Hepatocyte (in vitro differentiated cells): ENCODE results near the gene LMAN2. TPM values are rescaled to one million over a fixed set of nuclear protein-coding genes. Genes with fewer than 3 reads are reported as not detected.

Experiments used
- DNase-seq: peaks from one replicate; pipeline ENCODE4 v3.0.0-alpha.2; 2016; ENCODE audit warnings: low spot score
- H2AFZ ChIP-seq: fragments of 200-600 bp; sonication (generic); 2 replicates; pipeline ENCODE4 v1.6.0; 2016; ENCODE audit warnings: antibody characterized with exemption, mild to moderate bottlenecking
- H3K27ac ChIP-seq: fragments of 200-600 bp; sonication (generic); 2 replicates; pipeline ENCODE4 v1.5.1; 2016; ENCODE audit warnings: mild to moderate bottlenecking
- H3K27me3 ChIP-seq: fragments of 200-600 bp; sonication (generic); 2 replicates; pipeline ENCODE4 v1.6.1; 2016
- H3K36me3 ChIP-seq: fragments of 200-600 bp; sonication (generic); replicated peaks from 2 replicates; pipeline ENCODE4 v1.5.1; 2016; ENCODE audit warnings: low read depth; ENCODE audit not compliant: insufficient read depth
- H3K4me1 ChIP-seq: fragments of 200-600 bp; sonication (generic); 2 replicates; pipeline ENCODE4 v1.5.1; 2016; ENCODE audit warnings: mild to moderate bottlenecking, moderate library complexity; ENCODE audit not compliant: insufficient read depth
- H3K4me2 ChIP-seq: fragments of 200-600 bp; sonication (generic); 2 replicates; pipeline ENCODE4 v1.6.0; 2016
- H3K4me3 ChIP-seq: fragments of 200-600 bp; sonication (generic); 2 replicates; pipeline ENCODE4 v1.5.1; 2016; ENCODE audit warnings: mild to moderate bottlenecking
- H3K79me2 ChIP-seq: fragments of 200-600 bp; sonication (generic); 2 replicates; pipeline ENCODE4 v1.6.0; 2017; ENCODE audit warnings: mild to moderate bottlenecking
- H3K9me2 ChIP-seq: fragments of 200-600 bp; sonication (generic); replicated peaks from 2 replicates; pipeline ENCODE4 v1.6.0; 2017; ENCODE audit warnings: mild to moderate bottlenecking; ENCODE audit not compliant: insufficient read depth
- H3K9me3 ChIP-seq: fragments of 200-600 bp; sonication (generic); 2 replicates; pipeline ENCODE4 v1.5.1; 2016; ENCODE audit warnings: low read depth, mild to moderate bottlenecking
- H4K20me1 ChIP-seq: fragments of 200-600 bp; sonication (generic); 2 replicates; pipeline ENCODE4 v1.6.0; 2016; ENCODE audit warnings: mild to moderate bottlenecking; ENCODE audit not compliant: insufficient read depth, poor library complexity, severe bottlenecking
- EZH2 ChIP-seq: fragments of 200-600 bp; sonication (generic); IDR thresholded peaks from 2 replicates; pipeline ENCODE4 v1.6.1; 2016; ENCODE audit warnings: antibody characterized with exemption, mild to moderate bottlenecking, borderline replicate concordance
- EZH2phosphoT487 ChIP-seq: fragments of 200-600 bp; sonication (generic); IDR thresholded peaks from one replicate; pipeline ENCODE4 v1.6.1; 2018; ENCODE audit warnings: antibody characterized with exemption, mild to moderate bottlenecking, low read depth, moderate library complexity; ENCODE audit not compliant: unreplicated experiment, severe bottlenecking
- WGBS: methylation state at CpG from one replicate; pipeline ENCODE4 v1.1.6; 2016; ENCODE audit warnings: low lambda C conversion rate; ENCODE audit errors: missing lambda C conversion rate; 5-methylcytosine and 5-hydroxymethylcytosine counted together
- polyA plus RNA-seq: library from polyadenylated mRNA; unstranded; fragments of >200 nt; fragmentation: Nextera tagmentation; extraction: Ambion mirVana; gene quantifications from 2 replicates; pipeline ENCODE4 v1.2.1, GENCODE V29; 2016
- total RNA-seq: library from RNA; depleted of rRNA; stranded (reverse); fragments of >200 nt; gene quantifications from 2 replicates; pipeline ENCODE4 v1.2.3, GENCODE V29; 2014
- TF ChIP-seq, protein P1 (sequence below): fragments of 200-600 bp; sonication (generic); IDR thresholded peaks from 2 replicates; pipeline ENCODE4 v1.5.1; 2016; ENCODE audit warnings: antibody characterized with exemption, mild to moderate bottlenecking; ENCODE audit not compliant: poor library complexity

LMAN2 gene
- total and polyA plus RNA-seq, 2 experiments from 2014 or later, result 357 to 391 TPM

DNA sequence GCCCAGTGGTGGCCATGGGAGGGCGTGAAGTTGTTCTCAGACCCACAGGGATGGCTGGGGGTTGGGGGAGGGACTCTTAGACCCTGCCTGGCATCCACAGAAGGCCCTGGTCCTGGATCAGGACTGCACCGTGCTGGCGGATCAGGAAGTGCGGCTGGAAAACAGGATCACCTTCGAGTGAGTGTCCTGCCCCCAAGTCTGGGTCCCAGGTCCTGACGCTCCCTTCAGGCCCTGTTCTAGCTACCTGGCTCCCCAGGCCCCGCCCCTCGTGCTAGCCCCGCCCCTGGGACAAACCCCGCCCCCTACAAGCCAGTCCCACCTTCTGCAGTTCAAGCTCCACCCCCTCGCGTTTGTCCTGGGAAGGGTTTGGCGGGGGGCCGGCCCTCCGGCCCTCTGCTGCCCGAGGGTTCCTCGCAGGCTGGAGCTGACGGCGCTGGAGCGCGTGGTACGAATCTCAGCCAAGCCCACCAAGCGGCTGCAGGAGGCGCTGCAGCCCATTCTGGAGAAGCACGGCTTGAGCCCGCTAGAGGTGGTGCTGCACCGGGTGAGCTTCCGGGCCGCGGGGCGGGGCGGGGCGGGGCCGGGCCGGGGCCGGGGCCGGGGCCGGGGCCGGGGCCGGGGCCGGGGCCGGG is 19.1 kb upstream of the LMAN2 start:
- Histone ChIP-seq H3K79me2 (peaks cover 5% of the 10 kb centered on the region), H4K20me1 (no peaks in the 10 kb centered on the region), H3K27ac (peak overlapping the region; percentile 73), H3K9me2 (no peaks in the 10 kb centered on the region), H3K27me3 (no peaks in the 10 kb centered on the region), H3K4me3 (peak overlapping the region; percentile 70), H3K36me3 (no peaks in the 10 kb centered on the region), H3K4me2 (peak overlapping the region; percentile 89), H3K9me3 (no peaks in the 10 kb centered on the region), H3K4me1 (peaks cover 15% of the 10 kb centered on the region), H2AFZ (no peak overlapping the region)
- TF ChIP-seq EZH2 (no peak), EZH2phosphoT487 (no peak)
- TF ChIP-seq, protein P1, sequence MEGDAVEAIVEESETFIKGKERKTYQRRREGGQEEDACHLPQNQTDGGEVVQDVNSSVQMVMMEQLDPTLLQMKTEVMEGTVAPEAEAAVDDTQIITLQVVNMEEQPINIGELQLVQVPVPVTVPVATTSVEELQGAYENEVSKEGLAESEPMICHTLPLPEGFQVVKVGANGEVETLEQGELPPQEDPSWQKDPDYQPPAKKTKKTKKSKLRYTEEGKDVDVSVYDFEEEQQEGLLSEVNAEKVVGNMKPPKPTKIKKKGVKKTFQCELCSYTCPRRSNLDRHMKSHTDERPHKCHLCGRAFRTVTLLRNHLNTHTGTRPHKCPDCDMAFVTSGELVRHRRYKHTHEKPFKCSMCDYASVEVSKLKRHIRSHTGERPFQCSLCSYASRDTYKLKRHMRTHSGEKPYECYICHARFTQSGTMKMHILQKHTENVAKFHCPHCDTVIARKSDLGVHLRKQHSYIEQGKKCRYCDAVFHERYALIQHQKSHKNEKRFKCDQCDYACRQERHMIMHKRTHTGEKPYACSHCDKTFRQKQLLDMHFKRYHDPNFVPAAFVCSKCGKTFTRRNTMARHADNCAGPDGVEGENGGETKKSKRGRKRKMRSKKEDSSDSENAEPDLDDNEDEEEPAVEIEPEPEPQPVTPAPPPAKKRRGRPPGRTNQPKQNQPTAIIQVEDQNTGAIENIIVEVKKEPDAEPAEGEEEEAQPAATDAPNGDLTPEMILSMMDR, result peak; percentile 71
- peak; percentile 97 for DNase-seq
- whole genome bisulfite sequencing, result 6% methylated on average over 23 of the region's 42 CpGs

DNA sequence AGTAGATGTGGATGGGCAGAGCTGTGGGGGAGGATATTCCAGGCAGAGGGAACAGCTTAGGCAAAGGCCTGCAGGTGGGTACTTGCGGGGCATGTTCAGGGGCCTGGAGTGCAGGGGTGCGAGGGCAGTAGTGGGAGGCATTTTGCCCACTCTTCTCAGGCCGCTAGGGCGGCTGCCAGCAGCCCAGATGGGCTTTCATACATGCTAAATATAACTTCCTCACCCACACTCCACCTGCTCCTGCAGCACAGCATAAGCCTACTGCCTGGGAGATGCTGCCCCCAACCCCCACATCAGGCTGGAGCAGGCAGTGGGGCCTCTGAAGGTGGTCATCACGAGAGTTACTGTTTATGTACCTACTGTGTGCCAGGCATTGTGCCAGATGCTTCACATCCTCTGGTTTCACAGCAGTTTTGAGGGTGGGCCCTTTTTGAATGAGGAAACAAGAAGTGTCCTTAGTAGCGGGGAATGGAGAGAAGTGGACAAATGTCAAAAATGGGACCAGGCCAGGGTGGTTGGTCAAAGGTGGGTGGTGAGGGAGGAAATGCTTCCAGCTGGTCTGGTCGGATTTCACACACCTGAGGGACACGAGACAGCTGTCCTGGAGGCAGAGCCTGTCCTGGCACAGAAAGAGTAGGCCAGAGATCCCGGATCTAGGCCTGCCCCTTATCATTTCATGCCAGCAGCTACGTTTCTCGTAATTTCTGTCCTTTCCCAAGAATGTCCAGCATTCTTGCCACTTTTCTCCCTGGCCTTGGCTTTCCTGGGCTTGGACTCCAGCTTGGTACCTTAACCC is 18.4 kb upstream of the LMAN2 start:
- peak overlapping the region; percentile 45 for H3K27ac ChIP-seq
- no peaks in the 10 kb centered on the region for H3K27me3 ChIP-seq
- no peak overlapping the region for H2AFZ ChIP-seq
- no peaks in the 10 kb centered on the region for H3K9me2 ChIP-seq
- 88% methylated on average over 11 of the region's 11 CpGs for WGBS
- DNase-seq, result no peak
- no peak overlapping the region for H3K4me2 ChIP-seq
- no peaks in the 10 kb centered on the region for H3K9me3 ChIP-seq
- no peak overlapping the region for H3K4me3 ChIP-seq
- H3K79me2 ChIP-seq, result peaks cover 5% of the 10 kb centered on the region
- H3K4me1 ChIP-seq, result peaks cover 16% of the 10 kb centered on the region
- no peak for TF ChIP-seq EZH2phosphoT487
- TF ChIP-seq EZH2, result no peak
- TF ChIP-seq, protein P1, result no peak
- H3K36me3 ChIP-seq, result no peaks in the 10 kb centered on the region
- no peaks in the 10 kb centered on the region for H4K20me1 ChIP-seq

DNA sequence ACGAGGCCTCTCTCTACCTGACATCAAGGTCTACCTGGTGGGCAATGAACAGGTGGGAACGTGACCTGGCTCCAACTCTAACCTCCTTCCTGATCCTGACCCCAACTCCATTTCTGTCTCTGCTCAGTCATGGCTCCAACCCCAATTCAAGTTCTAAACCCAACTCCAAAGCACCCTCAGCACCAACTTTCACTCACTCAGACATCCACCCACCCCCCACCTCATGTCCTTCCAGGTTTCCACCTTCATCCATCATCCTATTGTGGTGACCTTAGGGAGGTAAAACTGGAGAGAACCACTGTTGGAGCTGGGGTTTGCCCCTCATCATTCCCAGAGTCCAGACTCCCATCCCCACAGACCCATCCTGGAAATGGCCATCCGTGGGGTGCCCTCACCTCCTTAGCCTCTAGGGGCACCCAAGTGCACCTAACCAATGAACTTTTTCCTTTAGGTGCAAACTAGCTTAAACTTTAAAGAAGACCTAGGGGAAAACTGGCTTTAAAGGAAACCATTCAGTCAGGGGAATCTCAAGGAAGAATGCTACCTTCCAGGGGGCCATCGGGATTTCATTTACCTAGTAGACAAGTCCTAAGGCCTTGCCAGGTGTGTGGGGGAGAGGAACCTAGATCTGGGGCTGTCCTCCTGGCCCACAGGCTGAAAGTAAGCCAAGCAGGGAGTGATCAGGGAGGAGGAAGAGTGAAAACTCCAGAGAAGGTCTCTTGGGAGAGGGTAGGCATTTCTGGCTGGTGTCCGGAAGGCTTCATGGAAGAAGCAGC is 17.6 kb upstream of the LMAN2 start:
- Histone ChIP-seq H3K4me1 (peaks cover 16% of the 10 kb centered on the region), H3K27ac (no peak overlapping the region), H3K36me3 (no peaks in the 10 kb centered on the region), H3K27me3 (no peaks in the 10 kb centered on the region), H3K9me2 (no peaks in the 10 kb centered on the region), H3K79me2 (peaks cover 5% of the 10 kb centered on the region), H3K4me2 (no peak overlapping the region), H4K20me1 (no peaks in the 10 kb centered on the region), H3K4me3 (no peak overlapping the region), H2AFZ (no peak overlapping the region), H3K9me3 (no peaks in the 10 kb centered on the region)
- 74% methylated on average over 5 of the region's 5 CpGs for WGBS
- peak; percentile 57 for DNase-seq
- TF ChIP-seq, protein P1, result peak; percentile 46
- TF ChIP-seq EZH2phosphoT487, result no peak
